Kidney epithelial cell (primary cell): ENCODE results near the gene ATF5. TPM values are rescaled to one million over a fixed set of nuclear protein-coding genes. Genes with fewer than 3 reads are reported as not detected.

Experiments used
- DNase-seq: peaks from one replicate; pipeline ENCODE4 v3.0.0-alpha.2; 2010; ENCODE audit warnings: low read depth
- H3K27me3 ChIP-seq: 2 replicates; pipeline ENCODE4 v1.6.0; 2011; ENCODE audit warnings: low read length; ENCODE audit not compliant: control insufficient read depth, insufficient read depth
- H3K36me3 ChIP-seq: 2 replicates; pipeline ENCODE4 v1.5.1; 2011; ENCODE audit warnings: low read length; ENCODE audit not compliant: control insufficient read depth, insufficient read depth
- H3K4me3 ChIP-seq: 2 replicates; pipeline ENCODE4 v1.5.1; 2011; ENCODE audit warnings: low read depth, mild to moderate bottlenecking, control low read depth, low read length
- CTCF ChIP-seq: IDR thresholded peaks from 2 replicates; pipeline ENCODE4 v1.5.1; 2011; ENCODE audit warnings: mild to moderate bottlenecking, moderate library complexity, low read length, control low read depth, inconsistent platforms; ENCODE audit not compliant: insufficient read depth, poor library complexity, severe bottlenecking
- total RNA-seq: library from RNA; depleted of rRNA; stranded (reverse); fragments of >200 nt; gene quantifications from 2 replicates; pipeline ENCODE4 v1.2.3, GENCODE V29; 2015

ATF5 gene
- total RNA-seq, 1 donor from 2014 or later, result 22.4 TPM

- no peak for TF ChIP-seq CTCF
- Histone ChIP-seq H3K36me3 (peaks cover 5% of the 10 kb centered on the region), H3K27me3 (no peaks in the 10 kb centered on the region), H3K4me3 (no peak overlapping the region)
- no peak for DNase-seq
These were observed 3.5 kb upstream of the ATF5 start for GRCh38 chr19:49925486-49925885.

GRCh38 chr19:49926515-49926914 is 2.5 kb upstream of the ATF5 start:
- TF ChIP-seq CTCF, result no peak
- DNase-seq, result no peak
- Histone ChIP-seq H3K27me3 (no peaks in the 10 kb centered on the region), H3K36me3 (peaks cover 3% of the 10 kb centered on the region), H3K4me3 (no peak overlapping the region)

- DNase-seq, result no peak
- Histone ChIP-seq H3K36me3 (peaks cover 3% of the 10 kb centered on the region), H3K4me3 (no peak overlapping the region), H3K27me3 (no peaks in the 10 kb centered on the region)
- no peak for TF ChIP-seq CTCF
These were observed 1.3 kb upstream of the ATF5 start for GRCh38 chr19:49927526-49928264.

GRCh38 chr19:49929611-49930482 is 842 bp downstream of the ATF5 start:
- peak overlapping the region; percentile 66 for H3K4me3 ChIP-seq
- H3K27me3 ChIP-seq, result no peaks in the 10 kb centered on the region
- DNase-seq, result peak; percentile 69
- TF ChIP-seq CTCF, result no peak
- peaks cover 4% of the 10 kb centered on the region for H3K36me3 ChIP-seq

- DNase-seq, result no peak
These were observed 1.5 kb downstream of the ATF5 start for GRCh38 chr19:49930483-49931011.

More at GRCh38 chr19:49930483-49931011, 1.5 kb downstream of the ATF5 start:
- Histone ChIP-seq H3K4me3 (no peak overlapping the region), H3K27me3 (no peaks in the 10 kb centered on the region), H3K36me3 (peaks cover 4% of the 10 kb centered on the region)
- no peak for TF ChIP-seq CTCF
